Activated T-cell treated with anti-CD3 and anti-CD28 coated beads, Interleukin-2, amount 50 U/mL, for 72 hours (primary cell): ENCODE measurements around the gene UACA. TPM values are rescaled to one million over a fixed set of nuclear protein-coding genes. Genes with fewer than 3 reads are reported as not detected.

Experiments used
- ATAC-seq, 2 donors: fragments of 150-1000 bp; cut with Tn5 transposase; replicated peaks in 1 of 2; 2 replicates each; pipeline ENCODE4 v1.10.0; 2021; ENCODE audit warnings: moderate library complexity in 2 of 2, mild to moderate bottlenecking in 1 of 2
- DNase-seq, 2 donors: peaks; one replicate each; pipeline ENCODE4 v3.0.0; 2021 to 2022; ENCODE audit warnings: mixed read lengths in 1 of 2
- H3K27ac Mint-ChIP-seq: one replicate; pipeline ENCODE4 v1.8.0; 2022; ENCODE audit warnings: mild to moderate bottlenecking, moderate library complexity, mixed read lengths
- H3K27me3 Mint-ChIP-seq: one replicate; pipeline ENCODE4 v1.8.0; 2022; ENCODE audit warnings: low read depth, mixed read lengths
- H3K36me3 Mint-ChIP-seq, 2 donors: one replicate each; pipeline ENCODE4 v1.8.0; 2022; ENCODE audit warnings: mixed read lengths in 2 of 2, mild to moderate bottlenecking in 1 of 2; ENCODE audit not compliant: insufficient read depth in 2 of 2
- H3K4me1 Mint-ChIP-seq: one replicate; pipeline ENCODE4 v1.8.0; 2022; ENCODE audit warnings: low read depth, mixed read lengths
- H3K4me3 Mint-ChIP-seq, 2 donors: one replicate each; pipeline ENCODE4 v1.8.0; 2022; ENCODE audit warnings: mild to moderate bottlenecking in 2 of 2, mixed read lengths in 2 of 2, moderate library complexity in 2 of 2
- H3K9me3 Mint-ChIP-seq, 2 donors: one replicate each; pipeline ENCODE4 v1.8.0; 2022; ENCODE audit warnings: mixed read lengths in 2 of 2
- total RNA-seq, 2 donors: library from RNA; stranded (reverse); gene quantifications; one replicate each; pipeline ENCODE4 v1.2.3, GENCODE V29; 2022

Gene UACA
- total RNA-seq, 2 donors from 2014 or later: 1.9 to 2.0 TPM

- Mint-ChIP-seq H3K4me3 (no peak overlapping the region), H3K9me3 (no peaks in the 10 kb centered on the region), H3K36me3 (no peaks in the 10 kb centered on the region), H3K27me3 (peaks cover 19% of the 10 kb centered on the region), H3K27ac (no peak overlapping the region), H3K4me1 (no peaks in the 10 kb centered on the region)
- ATAC-seq: no peak
- DNase-seq: no peak
Observed at GRCh38 chr15:70650567-70651302, 112.6 kb downstream of the UACA start.

- peaks cover 34% of the 10 kb centered on the region for H3K27me3 Mint-ChIP-seq
- H3K4me3 Mint-ChIP-seq: no peak overlapping the region
- no peaks in the 10 kb centered on the region for H3K9me3 Mint-ChIP-seq
- no peaks in the 10 kb centered on the region for H3K36me3 Mint-ChIP-seq
- no peak overlapping the region for H3K27ac Mint-ChIP-seq
- H3K4me1 Mint-ChIP-seq: no peaks in the 10 kb centered on the region
- ATAC-seq (no peak), DNase-seq (no peak)
Observed at GRCh38 chr15:70647396-70647795, 116.0 kb downstream of the UACA start.

GRCh38 chr15:70646169-70646568, 117.2 kb downstream of the UACA start:
- no peak for DNase-seq
- Mint-ChIP-seq H3K27me3 (peaks cover 34% of the 10 kb centered on the region), H3K4me3 (no peak overlapping the region), H3K27ac (no peak overlapping the region), H3K36me3 (no peaks in the 10 kb centered on the region), H3K4me1 (no peaks in the 10 kb centered on the region), H3K9me3 (no peaks in the 10 kb centered on the region)
- no peak for ATAC-seq

- Mint-ChIP-seq H3K27ac (no peak overlapping the region), H3K27me3 (peaks cover 34% of the 10 kb centered on the region), H3K4me1 (no peaks in the 10 kb centered on the region), H3K9me3 (no peaks in the 10 kb centered on the region), H3K4me3 (no peak overlapping the region), H3K36me3 (no peaks in the 10 kb centered on the region)
- no peak for DNase-seq
- ATAC-seq: no peak
Observed at GRCh38 chr15:70643783-70644125, 119.6 kb downstream of the UACA start.

- Mint-ChIP-seq H3K4me1 (no peaks in the 10 kb centered on the region), H3K4me3 (no peak overlapping the region), H3K27me3 (peaks cover 34% of the 10 kb centered on the region), H3K9me3 (no peaks in the 10 kb centered on the region), H3K27ac (no peak overlapping the region), H3K36me3 (no peaks in the 10 kb centered on the region)
- ATAC-seq (no peak), DNase-seq (no peak)
Observed at GRCh38 chr15:70643106-70643782, 120.1 kb downstream of the UACA start.

- Mint-ChIP-seq H3K36me3 (no peaks in the 10 kb centered on the region), H3K27ac (no peak overlapping the region), H3K4me1 (peaks cover 21% of the 10 kb centered on the region), H3K4me3 (no peak overlapping the region), H3K27me3 (peaks cover 39% of the 10 kb centered on the region), H3K9me3 (no peaks in the 10 kb centered on the region)
- ATAC-seq (no peak), DNase-seq (no peak)
Observed at GRCh38 chr15:70636540-70637165, 126.7 kb downstream of the UACA start.

GRCh38 chr15:70635895-70636294, 127.5 kb downstream of the UACA start:
- H3K36me3 Mint-ChIP-seq: no peaks in the 10 kb centered on the region
- no peaks in the 10 kb centered on the region for H3K9me3 Mint-ChIP-seq
- peaks cover 40% of the 10 kb centered on the region for H3K27me3 Mint-ChIP-seq
- H3K27ac Mint-ChIP-seq: no peak overlapping the region
- no peak for ATAC-seq
- peaks cover 21% of the 10 kb centered on the region for H3K4me1 Mint-ChIP-seq
- DNase-seq: no peak
- no peak overlapping the region for H3K4me3 Mint-ChIP-seq

- ATAC-seq (no peak), DNase-seq (no peak)
- H3K4me1 Mint-ChIP-seq: peaks cover 21% of the 10 kb centered on the region
- H3K4me3 Mint-ChIP-seq: no peak overlapping the region
- H3K27ac Mint-ChIP-seq: no peak overlapping the region
- H3K27me3 Mint-ChIP-seq: peaks cover 44% of the 10 kb centered on the region
- H3K9me3 Mint-ChIP-seq: no peaks in the 10 kb centered on the region
- no peaks in the 10 kb centered on the region for H3K36me3 Mint-ChIP-seq
Observed at GRCh38 chr15:70633991-70634390, 129.4 kb downstream of the UACA start.

- no peak overlapping the region for H3K4me3 Mint-ChIP-seq
- no peak overlapping the region for H3K27ac Mint-ChIP-seq
- DNase-seq (no peak), ATAC-seq (no peak)
- H3K36me3 Mint-ChIP-seq: no peaks in the 10 kb centered on the region
- H3K9me3 Mint-ChIP-seq: no peaks in the 10 kb centered on the region
- H3K27me3 Mint-ChIP-seq: peaks cover 50% of the 10 kb centered on the region
- peaks cover 21% of the 10 kb centered on the region for H3K4me1 Mint-ChIP-seq
Observed at GRCh38 chr15:70633103-70633831, 130.1 kb downstream of the UACA start.

- Mint-ChIP-seq H3K36me3 (no peaks in the 10 kb centered on the region), H3K4me3 (no peak overlapping the region), H3K27ac (no peak overlapping the region), H3K27me3 (peaks cover 50% of the 10 kb centered on the region), H3K4me1 (peaks cover 21% of the 10 kb centered on the region), H3K9me3 (no peaks in the 10 kb centered on the region)
- ATAC-seq (peak in 1 of 2 donors; percentile 26), DNase-seq (no peak)
Observed at GRCh38 chr15:70632491-70633102, 130.8 kb downstream of the UACA start.

GRCh38 chr15:70632079-70632478, 131.3 kb downstream of the UACA start:
- Mint-ChIP-seq H3K27ac (no peak overlapping the region), H3K36me3 (no peaks in the 10 kb centered on the region), H3K9me3 (no peaks in the 10 kb centered on the region), H3K4me1 (peaks cover 21% of the 10 kb centered on the region), H3K4me3 (no peak overlapping the region), H3K27me3 (peaks cover 50% of the 10 kb centered on the region)
- DNase-seq (no peak), ATAC-seq (no peak)

- ATAC-seq: no peak
- no peak overlapping the region for H3K4me3 Mint-ChIP-seq
- H3K4me1 Mint-ChIP-seq: peaks cover 14% of the 10 kb centered on the region
- DNase-seq: no peak
- H3K27me3 Mint-ChIP-seq: peaks cover 46% of the 10 kb centered on the region
- H3K9me3 Mint-ChIP-seq: no peaks in the 10 kb centered on the region
- H3K27ac Mint-ChIP-seq: no peak overlapping the region
- no peaks in the 10 kb centered on the region for H3K36me3 Mint-ChIP-seq
Observed at GRCh38 chr15:70629735-70630273, 133.6 kb downstream of the UACA start.
